H9 (cell line): ENCODE measurements around the gene CHN2. TPM values are rescaled to one million over a fixed set of nuclear protein-coding genes. Genes with fewer than 3 reads are reported as not detected.

Experiments used
- DNase-seq: peaks from one replicate; pipeline ENCODE4 v3.0.0-alpha.2; 2017
- H2AFZ ChIP-seq: one replicate; pipeline ENCODE4 v1.6.1; 2013; ENCODE audit warnings: mild to moderate bottlenecking, low read length, control low read depth, moderate library complexity
- H2AK5ac ChIP-seq: 2 replicates; pipeline ENCODE4 v1.6.1; 2013; ENCODE audit warnings: low read length, control low read depth, mixed read lengths; ENCODE audit not compliant: insufficient read length
- H2BK120ac ChIP-seq: one replicate; pipeline ENCODE4 v1.6.1; 2013; ENCODE audit warnings: low read depth, mild to moderate bottlenecking, low read length, control low read depth, inconsistent platforms; ENCODE audit not compliant: poor library complexity, severe bottlenecking
- H2BK12ac ChIP-seq: 2 replicates; pipeline ENCODE4 v1.6.1; 2013; ENCODE audit warnings: low read length, control low read depth, mixed read lengths, low read depth; ENCODE audit not compliant: insufficient read length
- H2BK15ac ChIP-seq: 2 replicates; pipeline ENCODE4 v1.6.1; 2013; ENCODE audit warnings: low read depth, low read length, control low read depth
- H2BK20ac ChIP-seq: one replicate; pipeline ENCODE4 v1.6.1; 2013; ENCODE audit warnings: low read depth, mild to moderate bottlenecking, low read length, control low read depth, inconsistent platforms; ENCODE audit not compliant: poor library complexity, severe bottlenecking
- H2BK5ac ChIP-seq: 2 replicates; pipeline ENCODE4 v1.6.1; 2013; ENCODE audit warnings: low read length, control low read depth, mixed read lengths; ENCODE audit not compliant: insufficient read length
- H3K14ac ChIP-seq: 2 replicates; pipeline ENCODE4 v1.6.1; 2013; ENCODE audit warnings: low read length, control low read depth; ENCODE audit not compliant: insufficient read depth
- H3K18ac ChIP-seq: 2 replicates; pipeline ENCODE4 v1.6.1; 2013; ENCODE audit warnings: low read depth, mild to moderate bottlenecking, mixed read lengths, low read length, control low read depth; ENCODE audit not compliant: insufficient read length
- H3K23ac ChIP-seq: 2 replicates; pipeline ENCODE4 v1.6.1; 2013; ENCODE audit warnings: low read length, control low read depth, mixed read lengths, low read depth; ENCODE audit not compliant: insufficient read length
- H3K23me2 ChIP-seq: 2 replicates; pipeline ENCODE4 v1.6.1; 2013; ENCODE audit warnings: low read depth, mild to moderate bottlenecking, mixed read lengths, low read length, control low read depth; ENCODE audit not compliant: insufficient read length, poor library complexity, severe bottlenecking
- H3K27ac ChIP-seq: 2 replicates; pipeline ENCODE4 v1.5.1; 2013; ENCODE audit warnings: low read length, control low read depth, mixed read lengths, low read depth; ENCODE audit not compliant: insufficient read length
- H3K27me3 ChIP-seq: 2 replicates; pipeline ENCODE4 v1.6.1; 2013; ENCODE audit warnings: low read length, control low read depth, inconsistent platforms; ENCODE audit not compliant: insufficient read depth
- H3K4ac ChIP-seq: 2 replicates; pipeline ENCODE4 v1.6.1; 2013; ENCODE audit warnings: low read depth, mild to moderate bottlenecking, control low read depth, inconsistent platforms, low read length, moderate library complexity
- H3K4me1 ChIP-seq: 2 replicates; pipeline ENCODE4 v1.6.1; 2013; ENCODE audit warnings: low read length, control low read depth, inconsistent platforms; ENCODE audit not compliant: insufficient read depth
- H3K4me2 ChIP-seq: 2 replicates; pipeline ENCODE4 v1.6.1; 2013; ENCODE audit warnings: low read length, control low read depth, mixed read lengths; ENCODE audit not compliant: insufficient read length, insufficient read depth
- H3K56ac ChIP-seq: 2 replicates; pipeline ENCODE4 v1.6.1; 2013; ENCODE audit warnings: low read depth, mild to moderate bottlenecking, mixed read lengths, low read length, control low read depth; ENCODE audit not compliant: insufficient read length
- H3K79me1 ChIP-seq: 2 replicates; pipeline ENCODE4 v1.6.1; 2013; ENCODE audit warnings: low read depth, mild to moderate bottlenecking, moderate library complexity, low read length, control low read depth, inconsistent platforms; ENCODE audit not compliant: insufficient read depth, poor library complexity, severe bottlenecking
- H3K79me2 ChIP-seq: 2 replicates; pipeline ENCODE4 v1.6.1; 2013; ENCODE audit warnings: low read length, control low read depth, inconsistent platforms; ENCODE audit not compliant: insufficient read depth
- H3K9ac ChIP-seq: 2 replicates; pipeline ENCODE4 v1.6.1; 2013; ENCODE audit warnings: low read length, control low read depth, mixed read lengths; ENCODE audit not compliant: insufficient read length; ENCODE audit errors: extremely low read depth
- H3K9me3 ChIP-seq: one replicate; pipeline ENCODE4 v1.6.1; 2013; ENCODE audit warnings: low read depth, low read length, inconsistent platforms; ENCODE audit not compliant: control insufficient read depth
- H3T11ph ChIP-seq: one replicate; pipeline ENCODE4 v1.6.1; 2013; ENCODE audit warnings: mild to moderate bottlenecking, low read length, control low read depth, inconsistent platforms
- H4K20me1 ChIP-seq: one replicate; pipeline ENCODE4 v1.6.1; 2013; ENCODE audit not compliant: control insufficient read depth, insufficient read length, insufficient read depth
- H4K5ac ChIP-seq: 2 replicates; pipeline ENCODE4 v1.6.1; 2013; ENCODE audit warnings: low read depth, mild to moderate bottlenecking, mixed read lengths, low read length, control low read depth; ENCODE audit not compliant: insufficient read length
- H4K8ac ChIP-seq: replicated peaks from 2 replicates; pipeline ENCODE4 v1.6.1; 2013; ENCODE audit warnings: low read length, control low read depth, mixed read lengths, low read depth; ENCODE audit not compliant: insufficient read length
- H4K91ac ChIP-seq: 2 replicates; pipeline ENCODE4 v1.6.1; 2013; ENCODE audit warnings: low read depth, mild to moderate bottlenecking, moderate library complexity, mixed read lengths, low read length, control low read depth; ENCODE audit not compliant: insufficient read length
- H3K27ac Mint-ChIP-seq, 3 experiments: 2 replicates in 2 of 3; 3 replicates in 1 of 3; pipeline ENCODE4 v1.8.0; 2020 to 2021; ENCODE audit warnings: mixed read lengths in 3 of 3, mild to moderate bottlenecking in 1 of 3, moderate library complexity in 1 of 3
- H3K27me3 Mint-ChIP-seq: 2 replicates; pipeline ENCODE4 v1.8.0; 2021; ENCODE audit warnings: low read depth, mild to moderate bottlenecking, moderate library complexity, mixed read lengths
- H3K36me3 Mint-ChIP-seq, 3 experiments: 2 replicates in 2 of 3; 3 replicates in 1 of 3; pipeline ENCODE4 v1.8.0; 2020 to 2021; ENCODE audit warnings: low read depth in 3 of 3, mixed read lengths in 3 of 3; ENCODE audit not compliant: insufficient read depth in 1 of 3
- H3K4me1 Mint-ChIP-seq, 2 experiments: 2 replicates each; pipeline ENCODE4 v1.8.0; 2020; ENCODE audit warnings: mixed read lengths in 2 of 2
- H3K4me3 Mint-ChIP-seq, 2 experiments: 2 replicates in 1 of 2; 3 replicates in 1 of 2; pipeline ENCODE4 v1.8.0; 2020 to 2021; ENCODE audit warnings: mild to moderate bottlenecking in 2 of 2, mixed read lengths in 2 of 2, moderate library complexity in 1 of 2
- H3K9me3 Mint-ChIP-seq, 2 experiments: 2 replicates in 1 of 2; 3 replicates in 1 of 2; pipeline ENCODE4 v1.8.0; 2020; ENCODE audit warnings: mild to moderate bottlenecking in 2 of 2, mixed read lengths in 2 of 2, moderate library complexity in 1 of 2
- CTCF ChIP-seq: fragments of 200-600 bp; sonication (generic); conservative IDR thresholded peaks from 3 replicates; pipeline ENCODE4 v1.8.0; 2021; ENCODE audit warnings: antibody characterized with exemption, mild to moderate bottlenecking
- WGBS: extraction: QIAGEN DNeasy Blood & Tissue Kit; methylation state at CpG from one replicate; pipeline ENCODE4 v1.1.7; 2013; ENCODE audit warnings: missing lambda C conversion rate, low lambda C conversion rate, mixed read lengths; ENCODE audit not compliant: insufficient read length; ENCODE audit errors: extremely low coverage; 5-methylcytosine and 5-hydroxymethylcytosine counted together
- total RNA-seq: library from RNA; stranded (reverse); gene quantifications from 2 replicates; pipeline ENCODE4 v1.2.1, GENCODE V29; 2021

CHN2 gene
- total RNA-seq, 1 experiment from 2014 or later, result 3.3 TPM

GRCh38 chr7:29149036-29149435 lies 45.5 kb upstream of the CHN2 start:
- no peak overlapping the region for H4K8ac ChIP-seq
- DNase-seq, result no peak
- no peak overlapping the region for H3K4ac ChIP-seq
- Mint-ChIP-seq H3K4me3 (no peak overlapping the region), H3K27me3 (peaks cover 30% of the 10 kb centered on the region), H3K4me1 (peaks cover 21% of the 10 kb centered on the region in 2 experiments), H3K27ac (no peak overlapping the region; a peak in 1 of 7 replicates), H3K9me3 (no peaks in the 10 kb centered on the region), H3K36me3 (no peaks in the 10 kb centered on the region)
- no peak overlapping the region for H3K27ac ChIP-seq
- no peak overlapping the region for H3K23ac ChIP-seq
- no peaks in the 10 kb centered on the region; the same call in 1 of the 2 replicates for H3K27me3 ChIP-seq
- H2BK15ac ChIP-seq, result no peak overlapping the region
- H3K23me2 ChIP-seq, result peaks cover 11% of the 10 kb centered on the region
- no peak overlapping the region for H3K9ac ChIP-seq
- no peak overlapping the region for H2BK120ac ChIP-seq
- H3T11ph ChIP-seq, result no peak overlapping the region
- H4K5ac ChIP-seq, result no peak overlapping the region
- H2BK5ac ChIP-seq, result no peak overlapping the region
- H2BK12ac ChIP-seq, result no peak overlapping the region
- H3K18ac ChIP-seq, result no peak overlapping the region
- H4K20me1 ChIP-seq, result no peaks in the 10 kb centered on the region
- no peak overlapping the region for H3K14ac ChIP-seq
- H3K4me1 ChIP-seq, result no peaks in the 10 kb centered on the region
- H3K56ac ChIP-seq, result no peak overlapping the region
- no peak overlapping the region for H3K4me2 ChIP-seq
- WGBS, result no CpG with 5 or more reads among the region's 12 CpGs
- H2AK5ac ChIP-seq, result no peak overlapping the region
- H2BK20ac ChIP-seq, result no peak overlapping the region
- no peaks in the 10 kb centered on the region for H3K9me3 ChIP-seq
- no peaks in the 10 kb centered on the region for H3K79me2 ChIP-seq
- no peak overlapping the region for H4K91ac ChIP-seq
- H2AFZ ChIP-seq, result no peak overlapping the region
- TF ChIP-seq CTCF, result no peak
- no peaks in the 10 kb centered on the region for H3K79me1 ChIP-seq
